ENCODE data around the gene SPTBN1. TPM values are rescaled to one million over a fixed set of nuclear protein-coding genes. Genes with fewer than 3 reads are reported as not detected.

Gene SPTBN1
- polyA plus RNA-seq, 4 donors: 236 to 293 (median 257) TPM

GRCh38 chr2:54599914-54600313 lies 143.8 kb downstream of the SPTBN1 start:
- DNase-seq (ENCODE audit: low read depth in 4 of 4, low spot score in 3 of 4): no peak

- DNase-seq (ENCODE audit: low read depth in 4 of 4, low spot score in 3 of 4): no peak
These were observed 145.2 kb downstream of the SPTBN1 start for GRCh38 chr2:54601339-54601738.

GRCh38 chr2:54602736-54603322 lies 146.7 kb downstream of the SPTBN1 start:
- no peak for DNase-seq (ENCODE audit: low read depth in 4 of 4, low spot score in 3 of 4)

- no peak for DNase-seq (ENCODE audit: low read depth in 4 of 4, low spot score in 3 of 4)
These were observed 147.2 kb downstream of the SPTBN1 start for GRCh38 chr2:54603357-54603756.

GRCh38 chr2:54603796-54604195 lies 147.7 kb downstream of the SPTBN1 start:
- DNase-seq (ENCODE audit: low read depth in 4 of 4, low spot score in 3 of 4): no peak

GRCh38 chr2:54604871-54605270 lies 148.7 kb downstream of the SPTBN1 start:
- DNase-seq (ENCODE audit: low read depth in 4 of 4, low spot score in 3 of 4): no peak

- DNase-seq (ENCODE audit: low read depth in 4 of 4, low spot score in 3 of 4): no peak
These were observed 149.7 kb downstream of the SPTBN1 start for GRCh38 chr2:54605836-54606235.

GRCh38 chr2:54606393-54606958 lies 150.3 kb downstream of the SPTBN1 start:
- no peak for DNase-seq (ENCODE audit: low read depth in 4 of 4, low spot score in 3 of 4)

GRCh38 chr2:54608224-54608623 lies 152.1 kb downstream of the SPTBN1 start:
- no peak for DNase-seq (ENCODE audit: low read depth in 4 of 4, low spot score in 3 of 4)

- DNase-seq (ENCODE audit: low read depth in 4 of 4, low spot score in 3 of 4): no peak
These were observed 153.1 kb downstream of the SPTBN1 start for GRCh38 chr2:54609241-54609640.

- DNase-seq (ENCODE audit: low read depth in 4 of 4, low spot score in 3 of 4): no peak
These were observed 153.5 kb downstream of the SPTBN1 start for GRCh38 chr2:54609647-54610046.

GRCh38 chr2:54610700-54611099 lies 154.6 kb downstream of the SPTBN1 start:
- DNase-seq (ENCODE audit: low read depth in 4 of 4, low spot score in 3 of 4): no peak

- no peak for DNase-seq (ENCODE audit: low read depth in 4 of 4, low spot score in 3 of 4)
These were observed 155.9 kb downstream of the SPTBN1 start for GRCh38 chr2:54611830-54612545.

GRCh38 chr2:54613386-54613785 lies 157.3 kb downstream of the SPTBN1 start:
- DNase-seq (ENCODE audit: low read depth in 4 of 4, low spot score in 3 of 4): no peak

- DNase-seq (ENCODE audit: low read depth in 4 of 4, low spot score in 3 of 4): no peak
These were observed 157.7 kb downstream of the SPTBN1 start for GRCh38 chr2:54613794-54614257.

GRCh38 chr2:54614819-54615218 lies 158.7 kb downstream of the SPTBN1 start:
- DNase-seq (ENCODE audit: low read depth in 4 of 4, low spot score in 3 of 4): no peak

GRCh38 chr2:54615832-54616534 lies 159.9 kb downstream of the SPTBN1 start:
- no peak for DNase-seq (ENCODE audit: low read depth in 4 of 4, low spot score in 3 of 4)

- no peak for DNase-seq (ENCODE audit: low read depth in 4 of 4, low spot score in 3 of 4)
These were observed 161.3 kb downstream of the SPTBN1 start for GRCh38 chr2:54617409-54617808.

GRCh38 chr2:54618646-54619565 lies 162.8 kb downstream of the SPTBN1 start:
- no peak for DNase-seq (ENCODE audit: low read depth in 4 of 4, low spot score in 3 of 4)

- no peak for DNase-seq (ENCODE audit: low read depth in 4 of 4, low spot score in 3 of 4)
These were observed 163.6 kb downstream of the SPTBN1 start for GRCh38 chr2:54619660-54620231.

Measured in left renal pelvis (tissue), 4 donors.